ENCODE data around the gene STEAP1B.

DNA sequence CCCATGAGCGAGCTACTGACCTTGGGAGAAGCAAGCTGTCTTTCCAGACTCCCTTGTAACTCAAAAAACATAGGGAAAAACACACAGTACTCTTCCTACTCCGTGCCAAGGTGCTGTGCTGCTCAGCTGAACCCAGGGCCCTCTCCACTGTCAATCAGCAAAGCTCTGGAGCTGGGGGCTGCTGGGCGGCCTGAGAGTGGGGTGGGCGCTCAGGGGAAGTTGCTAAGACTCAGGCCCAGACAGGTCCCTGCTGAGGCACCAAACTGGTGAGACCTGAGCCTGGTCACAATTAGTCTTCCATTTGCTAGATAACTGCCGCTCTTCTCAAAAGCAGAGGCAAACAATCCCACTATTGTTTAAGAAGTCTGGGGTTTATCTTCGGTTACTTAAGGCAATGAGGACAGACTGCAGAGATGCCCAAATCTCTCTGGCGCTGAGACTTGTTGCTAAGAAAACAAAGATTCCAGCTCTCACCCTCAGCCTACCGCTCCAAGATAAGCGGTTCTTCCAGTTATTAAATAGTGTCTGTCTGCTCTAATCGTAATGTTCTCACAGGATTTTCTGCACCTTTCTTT lies 22.0 kb downstream of the STEAP1B start:
- TF ChIP-seq FOXM1 (IDR thresholded peaks at IDR 0.05; ENCODE audit: borderline replicate concordance, low read depth) (no peak), RAD21 (IDR thresholded peaks at IDR 0.05; ENCODE audit: low read depth) (no peak), TCF12 (IDR thresholded peaks at IDR 0.05; ENCODE audit: low read depth) (no peak), TEAD4 (IDR thresholded peaks at IDR 0.05) (no peak), NFIC (IDR thresholded peaks at IDR 0.05) (no peak), EP300 (IDR thresholded peaks at IDR 0.05; ENCODE audit: borderline replicate concordance) (no peak)
- TF ChIP-seq, protein P1, sequence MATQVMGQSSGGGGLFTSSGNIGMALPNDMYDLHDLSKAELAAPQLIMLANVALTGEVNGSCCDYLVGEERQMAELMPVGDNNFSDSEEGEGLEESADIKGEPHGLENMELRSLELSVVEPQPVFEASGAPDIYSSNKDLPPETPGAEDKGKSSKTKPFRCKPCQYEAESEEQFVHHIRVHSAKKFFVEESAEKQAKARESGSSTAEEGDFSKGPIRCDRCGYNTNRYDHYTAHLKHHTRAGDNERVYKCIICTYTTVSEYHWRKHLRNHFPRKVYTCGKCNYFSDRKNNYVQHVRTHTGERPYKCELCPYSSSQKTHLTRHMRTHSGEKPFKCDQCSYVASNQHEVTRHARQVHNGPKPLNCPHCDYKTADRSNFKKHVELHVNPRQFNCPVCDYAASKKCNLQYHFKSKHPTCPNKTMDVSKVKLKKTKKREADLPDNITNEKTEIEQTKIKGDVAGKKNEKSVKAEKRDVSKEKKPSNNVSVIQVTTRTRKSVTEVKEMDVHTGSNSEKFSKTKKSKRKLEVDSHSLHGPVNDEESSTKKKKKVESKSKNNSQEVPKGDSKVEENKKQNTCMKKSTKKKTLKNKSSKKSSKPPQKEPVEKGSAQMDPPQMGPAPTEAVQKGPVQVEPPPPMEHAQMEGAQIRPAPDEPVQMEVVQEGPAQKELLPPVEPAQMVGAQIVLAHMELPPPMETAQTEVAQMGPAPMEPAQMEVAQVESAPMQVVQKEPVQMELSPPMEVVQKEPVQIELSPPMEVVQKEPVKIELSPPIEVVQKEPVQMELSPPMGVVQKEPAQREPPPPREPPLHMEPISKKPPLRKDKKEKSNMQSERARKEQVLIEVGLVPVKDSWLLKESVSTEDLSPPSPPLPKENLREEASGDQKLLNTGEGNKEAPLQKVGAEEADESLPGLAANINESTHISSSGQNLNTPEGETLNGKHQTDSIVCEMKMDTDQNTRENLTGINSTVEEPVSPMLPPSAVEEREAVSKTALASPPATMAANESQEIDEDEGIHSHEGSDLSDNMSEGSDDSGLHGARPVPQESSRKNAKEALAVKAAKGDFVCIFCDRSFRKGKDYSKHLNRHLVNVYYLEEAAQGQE (IDR thresholded peaks at IDR 0.05; ENCODE audit: low read depth): no peak

All from Ishikawa (cell line).